Sigmoid colon (tissue), 4 donors: ENCODE results near the gene KIF1A.
"Not testable (repeated sequence)": the region's sequence is repeated elsewhere in the genome, so short reads cannot be mapped to it uniquely, and the experiment has no call there.

Experiments
- CTCF ChIP-seq, 4 experiments: fragments of 450-650 bp in 3 of 4; fragments of 200-600 bp in 1 of 4; IDR thresholded peaks; one replicate each; pipeline ENCODE4 v1.5.1; 2016 to 2019; ENCODE audit warnings: antibody characterized with exemption in 4 of 4, mild to moderate bottlenecking in 3 of 4, moderate library complexity in 2 of 4
- POLR2AphosphoS5 ChIP-seq, 4 donors: sonication (generic); formaldehyde crosslinking; IDR thresholded peaks; one replicate each; pipeline ENCODE4 v1.6.1; 2017; ENCODE audit warnings: antibody characterized with exemption in 4 of 4

GRCh38 chr2:240691631-240692420 is 128.2 kb downstream of the KIF1A start, which contains the start of gene AQP12A:
- TF ChIP-seq POLR2AphosphoS5, CTCF (IDR thresholded peaks at IDR 0.05): not testable (repeated sequence)
